ENCODE measurements around the gene SARDH. TPM values are rescaled to one million over a fixed set of nuclear protein-coding genes. Genes with fewer than 3 reads are reported as not detected.

SARDH gene
- total RNA-seq, 1 experiment from 2014 or later, result 5.6 TPM

Other genes with a start within 250 kb of the SARDH start
- gene MYMK, start 213.4 kb downstream of the SARDH start, total RNA-seq (2021; ENCODE audit: unreplicated experiment), result not detected
- gene ADAMTSL2, start 203.6 kb downstream of the SARDH start, total RNA-seq (2021; ENCODE audit: unreplicated experiment), result not detected
- not detected for gene FAM163B, start 129.0 kb downstream of the SARDH start, total RNA-seq (2021; ENCODE audit: unreplicated experiment)
- gene DBH, start 102.0 kb downstream of the SARDH start, total RNA-seq (2021; ENCODE audit: unreplicated experiment), result not detected

All from HCT116 (cell line).